ENCODE data around the gene SSBP4.

- TF ChIP-seq, protein P1, sequence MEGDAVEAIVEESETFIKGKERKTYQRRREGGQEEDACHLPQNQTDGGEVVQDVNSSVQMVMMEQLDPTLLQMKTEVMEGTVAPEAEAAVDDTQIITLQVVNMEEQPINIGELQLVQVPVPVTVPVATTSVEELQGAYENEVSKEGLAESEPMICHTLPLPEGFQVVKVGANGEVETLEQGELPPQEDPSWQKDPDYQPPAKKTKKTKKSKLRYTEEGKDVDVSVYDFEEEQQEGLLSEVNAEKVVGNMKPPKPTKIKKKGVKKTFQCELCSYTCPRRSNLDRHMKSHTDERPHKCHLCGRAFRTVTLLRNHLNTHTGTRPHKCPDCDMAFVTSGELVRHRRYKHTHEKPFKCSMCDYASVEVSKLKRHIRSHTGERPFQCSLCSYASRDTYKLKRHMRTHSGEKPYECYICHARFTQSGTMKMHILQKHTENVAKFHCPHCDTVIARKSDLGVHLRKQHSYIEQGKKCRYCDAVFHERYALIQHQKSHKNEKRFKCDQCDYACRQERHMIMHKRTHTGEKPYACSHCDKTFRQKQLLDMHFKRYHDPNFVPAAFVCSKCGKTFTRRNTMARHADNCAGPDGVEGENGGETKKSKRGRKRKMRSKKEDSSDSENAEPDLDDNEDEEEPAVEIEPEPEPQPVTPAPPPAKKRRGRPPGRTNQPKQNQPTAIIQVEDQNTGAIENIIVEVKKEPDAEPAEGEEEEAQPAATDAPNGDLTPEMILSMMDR (IDR thresholded peaks at IDR 0.05; ENCODE audit: insufficient read depth, low read length, poor library complexity, severe bottlenecking) = no peak
- no peak for TF ChIP-seq EZH2phosphoT487 (conservative IDR thresholded peaks at IDR 0.05; ENCODE audit: low read length)
These were observed 58.0 kb downstream of the SSBP4 start for GRCh38 chr19:18477042-18477779.

Data from SU-DHL-6 (cell line).